OCI-LY1 (cell line): Measurements from ENCODE around the gene RASA3.
A peak's percentile ranks its signal among the peaks of the same experiment; 100 is the strongest.

Source experiments
- H2AFZ ChIP-seq: fragments of 200-600 bp; sonication (generic), shearing (Covaris generic); 2 replicates; pipeline ENCODE4 v1.6.0; 2014; ENCODE audit warnings: antibody characterized with exemption, mild to moderate bottlenecking, low read length
- H3F3A ChIP-seq: fragments of 200-600 bp; sonication (generic), shearing (Covaris generic); 2 replicates; pipeline ENCODE4 v1.6.0; 2014; ENCODE audit warnings: mild to moderate bottlenecking, antibody characterized with exemption, low read length, moderate library complexity; ENCODE audit not compliant: insufficient read depth
- H3K27ac ChIP-seq: fragments of 200-600 bp; sonication (generic); 2 replicates; pipeline ENCODE4 v1.5.1; 2014; ENCODE audit warnings: low read length, mixed run types, mild to moderate bottlenecking, low read depth; ENCODE audit not compliant: poor library complexity, severe bottlenecking
- H3K27me3 ChIP-seq: fragments of 200-600 bp; sonication (generic); 2 replicates; pipeline ENCODE4 v1.6.0; 2014; ENCODE audit warnings: antibody characterized with exemption, mild to moderate bottlenecking, low read length, moderate library complexity; ENCODE audit not compliant: insufficient read depth
- H3K36me3 ChIP-seq: fragments of 200-600 bp; sonication (generic); 2 replicates; pipeline ENCODE4 v1.6.1; 2014; ENCODE audit warnings: mild to moderate bottlenecking, antibody characterized with exemption, low read length, moderate library complexity, mixed read lengths; ENCODE audit not compliant: insufficient read depth
- H3K4me1 ChIP-seq: fragments of 200-600 bp; sonication (generic); 2 replicates; pipeline ENCODE4 v1.5.1; 2014; ENCODE audit warnings: mild to moderate bottlenecking, low read length, moderate library complexity; ENCODE audit not compliant: insufficient read depth, severe bottlenecking
- H3K4me2 ChIP-seq: fragments of 200-600 bp; sonication (generic), shearing (Covaris generic); 2 replicates; pipeline ENCODE4 v1.6.1; 2014; ENCODE audit warnings: low read length
- H3K4me3 ChIP-seq: fragments of 200-600 bp; sonication (generic); 2 replicates; pipeline ENCODE4 v1.5.1; 2014; ENCODE audit warnings: low read length, low read depth, mild to moderate bottlenecking, mixed read lengths; ENCODE audit not compliant: poor library complexity, severe bottlenecking
- H3K79me2 ChIP-seq: fragments of 200-600 bp; shearing (Covaris generic); 2 replicates; pipeline ENCODE4 v1.6.1; 2016; ENCODE audit warnings: mixed run types, low read length, mixed read lengths; ENCODE audit not compliant: insufficient read depth
- H3K9ac ChIP-seq: fragments of 200-600 bp; sonication (generic), shearing (Covaris generic); 2 replicates; pipeline ENCODE4 v1.6.1; 2014; ENCODE audit warnings: mild to moderate bottlenecking, low read length, mixed read lengths
- H3K9me2 ChIP-seq: fragments of 200-600 bp; sonication (generic), shearing (Covaris generic); 2 replicates; pipeline ENCODE4 v1.6.1; 2014; ENCODE audit warnings: low read depth, mild to moderate bottlenecking, low read length, mixed read lengths
- H3K9me3 ChIP-seq: fragments of 200-600 bp; shearing (Covaris generic); 2 replicates; pipeline ENCODE4 v1.6.1; 2014; ENCODE audit warnings: low read length, mixed read lengths
- H4K20me1 ChIP-seq: fragments of 200-600 bp; sonication (generic), shearing (Covaris generic); 2 replicates; pipeline ENCODE4 v1.6.0; 2016; ENCODE audit warnings: mild to moderate bottlenecking, low read length; ENCODE audit not compliant: insufficient read depth
- EZH2 ChIP-seq: fragments of 200-600 bp; sonication (generic), shearing (Covaris generic); IDR thresholded peaks from 2 replicates; pipeline ENCODE4 v1.8.0; 2017; ENCODE audit warnings: borderline replicate concordance, mixed run types, mild to moderate bottlenecking, antibody characterized with exemption, low read length, moderate library complexity, mixed read lengths
- TF ChIP-seq, protein P1 (sequence below): fragments of 200-600 bp; sonication (generic), shearing (Covaris generic); IDR thresholded peaks from 2 replicates; pipeline ENCODE4 v1.5.1; 2017; ENCODE audit warnings: mild to moderate bottlenecking, antibody characterized with exemption, low read length, moderate library complexity, mixed read lengths

RASA3 gene

DNA sequence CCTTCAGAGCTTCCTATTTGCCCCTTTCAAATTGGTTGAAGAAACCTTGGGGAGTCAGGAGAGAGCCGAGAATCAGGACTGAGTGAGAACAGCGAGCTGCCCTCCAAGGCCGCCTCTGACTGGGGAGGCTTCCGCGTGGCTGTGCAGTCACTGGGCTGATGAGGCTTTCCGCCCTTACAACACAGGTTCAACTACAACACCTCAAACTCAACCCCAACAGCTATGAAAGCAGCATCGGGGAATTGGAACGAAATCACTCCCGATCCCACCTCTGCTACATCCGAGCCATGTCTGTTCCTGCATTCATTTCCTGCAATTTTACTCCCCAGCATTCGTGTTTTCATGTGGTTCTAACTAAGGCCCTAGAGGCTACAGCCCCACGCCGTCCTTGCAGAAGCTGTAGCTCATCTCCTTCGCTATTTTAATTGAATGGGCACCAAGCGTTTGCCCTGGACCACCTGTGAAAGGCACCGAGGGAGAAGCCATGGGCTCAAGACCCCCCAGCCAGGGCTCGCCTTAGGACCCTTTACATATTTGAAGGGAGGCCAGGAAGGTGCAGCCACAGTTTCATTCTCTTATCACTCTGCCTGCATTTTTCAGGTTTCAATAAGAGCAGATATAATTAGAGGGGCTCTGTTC lies 12.3 kb upstream of the RASA3 start:
- H3K27ac ChIP-seq: peak overlapping the region; percentile 58
- no peaks in the 10 kb centered on the region for H3K9me2 ChIP-seq
- peaks cover 6% of the 10 kb centered on the region; the same call in 1 of the 2 replicates for H3K27me3 ChIP-seq
- H3K9ac ChIP-seq: no peak overlapping the region
- no peak overlapping the region for H3K4me3 ChIP-seq
- no peaks in the 10 kb centered on the region for H3K36me3 ChIP-seq
- peaks cover 68% of the 10 kb centered on the region for H3K4me1 ChIP-seq
- no peak overlapping the region for H3K4me2 ChIP-seq
- no peaks in the 10 kb centered on the region for H4K20me1 ChIP-seq
- no peak overlapping the region for H2AFZ ChIP-seq
- no peaks in the 10 kb centered on the region for H3F3A ChIP-seq
- no peaks in the 10 kb centered on the region for H3K9me3 ChIP-seq
- H3K79me2 ChIP-seq: no peaks in the 10 kb centered on the region
- TF ChIP-seq EZH2: no peak
- TF ChIP-seq, protein P1, sequence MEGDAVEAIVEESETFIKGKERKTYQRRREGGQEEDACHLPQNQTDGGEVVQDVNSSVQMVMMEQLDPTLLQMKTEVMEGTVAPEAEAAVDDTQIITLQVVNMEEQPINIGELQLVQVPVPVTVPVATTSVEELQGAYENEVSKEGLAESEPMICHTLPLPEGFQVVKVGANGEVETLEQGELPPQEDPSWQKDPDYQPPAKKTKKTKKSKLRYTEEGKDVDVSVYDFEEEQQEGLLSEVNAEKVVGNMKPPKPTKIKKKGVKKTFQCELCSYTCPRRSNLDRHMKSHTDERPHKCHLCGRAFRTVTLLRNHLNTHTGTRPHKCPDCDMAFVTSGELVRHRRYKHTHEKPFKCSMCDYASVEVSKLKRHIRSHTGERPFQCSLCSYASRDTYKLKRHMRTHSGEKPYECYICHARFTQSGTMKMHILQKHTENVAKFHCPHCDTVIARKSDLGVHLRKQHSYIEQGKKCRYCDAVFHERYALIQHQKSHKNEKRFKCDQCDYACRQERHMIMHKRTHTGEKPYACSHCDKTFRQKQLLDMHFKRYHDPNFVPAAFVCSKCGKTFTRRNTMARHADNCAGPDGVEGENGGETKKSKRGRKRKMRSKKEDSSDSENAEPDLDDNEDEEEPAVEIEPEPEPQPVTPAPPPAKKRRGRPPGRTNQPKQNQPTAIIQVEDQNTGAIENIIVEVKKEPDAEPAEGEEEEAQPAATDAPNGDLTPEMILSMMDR: no peak

DNA sequence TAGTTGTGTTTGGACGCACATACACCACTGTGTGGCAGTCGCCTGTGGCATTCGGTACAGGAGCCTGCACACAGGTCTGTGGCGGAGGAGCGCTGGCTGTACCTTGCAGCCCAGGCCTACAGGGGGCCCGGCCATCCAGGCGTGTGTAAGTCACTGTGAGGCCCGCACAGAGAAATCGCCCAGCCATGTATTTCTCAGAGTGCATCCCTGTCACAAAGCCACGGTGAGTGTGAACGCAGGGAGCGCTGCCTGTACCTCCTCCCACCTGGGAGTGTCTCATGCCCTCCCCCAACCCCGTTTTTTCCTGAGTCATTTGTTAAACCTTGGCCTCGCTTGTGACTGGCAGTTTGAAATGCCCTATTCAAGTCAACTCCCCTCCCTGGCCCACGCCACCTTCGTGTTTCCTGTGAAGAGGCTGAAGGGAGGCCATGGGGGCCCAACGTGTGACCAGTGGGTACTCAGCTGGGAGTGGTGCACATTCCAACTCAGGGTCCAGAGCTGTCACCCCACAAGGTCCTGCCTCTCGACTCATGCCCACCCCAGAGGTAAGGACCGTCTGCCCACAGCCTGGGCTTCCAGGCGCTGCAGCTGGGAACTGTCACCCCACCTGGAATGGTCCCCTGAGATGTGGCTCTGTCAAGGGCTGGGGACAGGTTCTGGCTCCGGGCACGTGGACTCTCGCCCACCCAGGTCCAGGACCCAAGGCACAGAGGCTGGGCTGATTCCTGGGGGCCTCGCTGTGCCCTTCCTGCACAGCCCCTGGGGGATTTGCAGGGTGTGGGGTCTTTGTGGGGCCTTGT lies 11.6 kb upstream of the RASA3 start:
- Histone ChIP-seq H3K4me2 (peak overlapping the region; percentile 40; the same call in 1 of the 2 replicates), H3K9ac (peak overlapping the region; percentile 5; the same call in 1 of the 2 replicates), H3K36me3 (no peaks in the 10 kb centered on the region), H3F3A (no peaks in the 10 kb centered on the region), H3K79me2 (no peaks in the 10 kb centered on the region), H3K9me2 (no peaks in the 10 kb centered on the region), H4K20me1 (no peaks in the 10 kb centered on the region), H2AFZ (no peak overlapping the region), H3K4me3 (no peak overlapping the region), H3K9me3 (no peaks in the 10 kb centered on the region), H3K4me1 (peaks cover 67% of the 10 kb centered on the region), H3K27me3 (peaks cover 6% of the 10 kb centered on the region; the same call in 1 of the 2 replicates), H3K27ac (peak overlapping the region; percentile 58)
- TF ChIP-seq EZH2: no peak
- TF ChIP-seq, protein P1: peak; percentile 93

DNA sequence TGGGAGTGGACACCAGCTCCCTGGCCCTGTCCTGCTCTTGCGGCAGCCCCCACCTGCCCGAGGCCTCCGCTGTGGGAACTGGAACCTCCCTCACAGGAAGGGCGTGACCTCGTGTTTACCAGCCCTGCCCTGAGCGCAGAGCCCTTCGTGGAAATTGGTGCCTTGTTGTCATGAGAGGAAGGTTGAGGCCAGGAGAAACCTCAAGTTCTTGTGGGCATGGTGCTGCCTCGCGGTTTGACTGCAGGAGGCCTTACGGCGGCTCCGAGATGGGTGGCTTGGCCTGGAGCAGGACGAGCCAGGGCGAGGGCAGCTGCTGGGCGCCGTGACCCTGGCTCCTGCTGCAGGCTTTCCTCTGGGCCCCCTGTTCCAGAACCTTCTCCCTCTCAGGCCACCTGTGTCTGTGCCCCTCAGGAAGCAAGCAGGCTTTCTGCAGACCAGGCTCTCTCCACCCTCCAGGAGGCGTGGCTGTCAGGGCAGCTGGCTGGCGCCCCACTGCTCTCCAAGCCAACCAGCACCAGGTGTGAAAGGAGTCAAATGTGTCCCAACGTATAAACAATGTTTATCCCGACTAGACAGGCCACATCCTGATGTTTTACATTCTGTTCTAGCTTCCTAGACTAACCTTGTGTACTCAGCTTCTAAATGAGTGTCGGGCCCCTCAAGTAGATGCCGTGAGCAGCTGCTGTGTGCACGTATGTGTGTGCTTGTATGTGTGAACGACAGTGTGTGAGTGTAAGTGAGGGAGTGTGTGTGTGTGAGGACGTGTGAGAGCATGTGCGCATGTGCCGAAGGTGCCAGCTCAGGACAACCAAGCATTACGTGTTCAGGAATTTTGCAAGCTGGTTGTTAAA lies 10.4 kb upstream of the RASA3 start:
- peaks cover 56% of the 10 kb centered on the region for H3K4me1 ChIP-seq
- no peaks in the 10 kb centered on the region for H3K9me2 ChIP-seq
- no peaks in the 10 kb centered on the region for H3F3A ChIP-seq
- no peak overlapping the region; the same call in 1 of the 2 replicates for H3K9ac ChIP-seq
- H4K20me1 ChIP-seq: no peaks in the 10 kb centered on the region
- H3K79me2 ChIP-seq: no peaks in the 10 kb centered on the region
- H3K9me3 ChIP-seq: no peaks in the 10 kb centered on the region
- peaks cover 6% of the 10 kb centered on the region; the same call in 1 of the 2 replicates for H3K27me3 ChIP-seq
- no peaks in the 10 kb centered on the region for H3K36me3 ChIP-seq
- no peak overlapping the region for H2AFZ ChIP-seq
- peak overlapping the region; percentile 40; the same call in 1 of the 2 replicates for H3K4me2 ChIP-seq
- peak overlapping the region; percentile 1 for H3K4me3 ChIP-seq
- TF ChIP-seq, protein P1: no peak
- TF ChIP-seq EZH2: no peak
- peak overlapping the region; percentile 58 for H3K27ac ChIP-seq
